NCI-H146 treated with DMSO at 0.1 percent for 48 hours (cell line): Measurements from ENCODE around the gene ACOT8.
"Not testable (repeated sequence)": the region's sequence is repeated elsewhere in the genome, so short reads cannot be mapped to it uniquely, and the experiment has no call there.

ENCODE experiments used
- DNase-seq: peaks from one replicate; lab custom pipeline; 2025; ENCODE audit not compliant: unreplicated experiment; lab: John Stamatoyannopoulos, UW

The ACOT8 gene

DNA sequence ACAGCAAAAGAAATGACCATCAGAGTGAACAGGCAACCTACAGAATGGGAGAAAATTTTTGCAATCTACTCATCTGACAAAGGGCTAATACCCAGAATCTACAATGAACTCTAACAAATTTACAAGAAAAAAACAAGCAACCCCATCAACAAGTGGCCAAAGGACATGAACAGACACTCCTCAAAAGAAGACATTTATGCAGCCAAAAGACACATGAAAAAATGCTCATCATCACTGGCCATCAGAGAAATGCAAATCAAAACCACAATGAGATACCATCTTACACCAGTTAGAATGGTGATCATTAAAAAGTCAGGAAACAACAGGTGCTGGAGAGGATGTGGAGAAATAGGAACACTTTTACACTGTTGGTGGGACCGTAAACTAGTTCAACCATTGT lies 59.7 kb downstream of the ACOT8 start:
- DNase-seq: not testable (repeated sequence)

DNA sequence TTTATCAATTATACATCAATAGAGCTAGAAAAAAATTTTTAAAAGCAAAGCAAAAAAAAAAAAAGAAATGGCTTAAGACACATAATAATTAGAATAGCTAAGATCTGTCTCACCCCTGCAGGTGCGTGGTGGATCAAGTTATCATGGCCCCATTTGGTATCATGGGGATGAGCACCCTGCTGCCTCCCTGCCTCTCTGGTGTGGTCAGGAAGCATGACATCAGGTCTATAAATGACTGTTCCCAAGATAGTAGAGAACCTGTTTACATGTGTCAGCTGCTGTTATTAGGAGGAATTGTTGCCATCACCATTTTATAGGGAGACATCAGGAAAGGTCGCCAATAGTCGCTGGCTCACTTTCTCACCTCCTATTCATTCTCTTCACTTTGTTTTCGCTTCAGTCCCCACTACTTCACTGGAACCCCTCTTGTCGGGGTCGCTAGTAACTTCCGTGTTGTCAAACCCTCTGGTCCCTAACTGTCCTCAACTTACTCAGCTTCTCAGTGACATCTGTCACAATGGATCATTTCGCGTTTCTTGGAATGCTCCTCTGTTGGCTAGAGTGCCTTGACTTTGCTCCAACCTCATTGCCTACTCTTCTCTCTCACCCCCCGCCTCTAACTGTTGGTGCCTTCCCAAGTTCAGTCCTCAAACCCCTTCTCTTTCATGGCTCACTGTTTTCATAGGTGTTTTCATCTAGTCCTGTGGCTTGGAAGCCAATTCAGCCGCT lies 60.7 kb downstream of the ACOT8 start:
- DNase-seq: no peak

DNA sequence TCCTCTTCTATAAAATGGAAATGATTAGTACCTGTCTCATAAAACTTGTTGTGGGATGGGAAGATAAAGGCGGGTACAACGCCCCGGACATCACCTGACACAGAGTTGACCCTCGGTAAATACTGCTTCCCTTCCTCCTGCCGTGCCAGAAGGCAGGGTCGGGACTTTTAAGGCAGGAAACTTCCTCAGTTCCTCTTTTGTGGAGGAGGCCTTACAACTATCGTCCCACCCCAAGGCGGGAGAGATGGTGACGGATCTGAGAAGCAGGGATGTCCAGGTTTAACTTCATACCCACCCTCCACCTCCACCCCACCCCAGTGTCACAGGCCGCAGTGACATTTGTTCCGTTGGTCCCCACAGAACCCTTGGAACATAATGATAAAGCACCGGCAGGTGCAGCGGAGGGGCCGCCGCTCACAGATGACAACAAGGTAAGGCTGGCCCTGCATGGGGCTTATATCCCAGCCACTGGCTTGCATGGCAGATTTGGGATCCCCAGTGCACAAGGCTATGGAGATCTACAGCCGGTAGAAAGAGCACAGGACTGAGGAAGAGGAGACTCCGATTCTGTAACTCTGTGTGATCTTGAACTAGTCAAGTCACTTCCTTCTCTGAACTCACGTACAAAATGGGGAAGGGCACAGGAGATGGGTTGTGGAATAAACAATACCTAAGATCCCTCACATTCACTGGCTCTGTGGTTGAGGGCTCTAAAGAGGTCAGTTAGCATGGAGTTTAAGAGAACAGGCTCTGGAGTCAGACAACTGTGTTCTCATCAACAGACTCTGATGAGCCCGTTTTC lies 64.7 kb downstream of the ACOT8 start:
- DNase-seq: no peak
